HG03060 (cell line): ENCODE data around the gene PRKG1.

Experiments
- ATAC-seq: cut with Tn5 transposase; IDR thresholded peaks from one replicate; pipeline ENCODE4 v1.9.1; 2021; ENCODE audit warnings: low read depth, moderate number of reproducible peaks; ENCODE audit not compliant: unreplicated experiment

Gene PRKG1

DNA sequence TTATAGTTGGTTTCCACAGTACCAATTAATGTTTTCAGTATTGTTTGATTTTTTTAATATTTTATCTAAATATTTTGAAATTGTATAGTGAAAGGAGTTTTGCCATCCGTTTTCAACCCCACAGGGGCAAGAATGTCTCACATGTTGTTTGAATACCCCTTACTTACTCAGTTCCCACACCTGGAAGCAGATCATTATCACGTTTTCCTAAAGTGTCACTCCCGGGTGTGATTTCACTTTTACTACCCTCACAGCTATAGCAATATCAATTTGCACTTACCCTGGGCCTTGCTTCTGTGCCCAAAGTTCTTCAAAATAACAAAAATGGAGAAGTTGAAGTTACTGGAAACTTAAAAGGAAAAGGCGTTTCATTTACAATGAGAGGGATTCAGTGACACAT lies 397.0 kb downstream of the PRKG1 start:
- ATAC-seq = no peak

DNA sequence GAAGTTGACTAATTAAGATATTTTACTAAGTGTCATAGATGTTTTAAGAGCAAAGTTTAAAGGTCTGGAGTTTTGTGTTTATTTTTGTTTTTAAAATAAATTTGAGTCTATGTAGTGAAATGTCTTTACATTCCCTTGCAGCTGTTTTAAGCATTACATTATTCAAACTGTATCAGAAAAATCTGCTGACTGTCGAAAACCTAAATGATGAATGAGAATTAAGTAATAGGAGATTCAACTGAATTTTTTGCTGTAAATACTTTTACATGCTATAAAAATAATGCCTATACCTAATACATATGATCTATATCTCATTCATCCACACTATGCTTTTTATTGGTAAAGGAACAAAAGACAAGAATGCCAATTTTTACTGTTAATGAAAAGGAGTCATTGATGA lies 397.9 kb downstream of the PRKG1 start:
- ATAC-seq = no peak

GRCh38 chr10:51479711-51480110 lies 405.4 kb downstream of the PRKG1 start:
- no peak for ATAC-seq

GRCh38 chr10:51485668-51486067 lies 411.4 kb downstream of the PRKG1 start:
- no peak for ATAC-seq

- ATAC-seq = no peak
Measured at GRCh38 chr10:51487576-51487975, 413.3 kb downstream of the PRKG1 start.

- no peak for ATAC-seq
Measured at GRCh38 chr10:51488766-51489408, 414.6 kb downstream of the PRKG1 start.

GRCh38 chr10:51498424-51498823 lies 424.1 kb downstream of the PRKG1 start:
- no peak for ATAC-seq

GRCh38 chr10:51501396-51501795 lies 427.1 kb downstream of the PRKG1 start:
- ATAC-seq = no peak

GRCh38 chr10:51502124-51502523 lies 427.8 kb downstream of the PRKG1 start:
- no peak for ATAC-seq

GRCh38 chr10:51503378-51503777 lies 429.1 kb downstream of the PRKG1 start:
- ATAC-seq = no peak

DNA sequence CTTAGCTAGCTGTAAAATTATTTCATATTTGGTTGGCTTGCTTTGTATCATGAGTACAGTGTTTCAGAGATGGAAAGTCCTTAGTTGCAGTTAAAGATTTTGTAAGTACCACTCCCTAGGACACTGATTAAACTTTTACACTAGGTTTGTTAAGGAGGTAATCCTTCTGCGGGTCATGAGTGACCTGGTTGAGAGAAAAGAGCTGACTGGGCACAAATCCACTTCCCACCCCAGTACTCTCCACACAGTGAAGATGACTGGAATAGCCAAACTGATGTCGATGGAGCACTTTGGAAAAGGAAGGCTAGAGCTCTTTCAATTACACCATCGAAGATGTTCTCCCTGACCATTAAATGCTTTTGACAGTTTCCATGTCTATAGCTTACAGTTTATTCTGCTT lies 433.2 kb downstream of the PRKG1 start:
- no peak for ATAC-seq

DNA sequence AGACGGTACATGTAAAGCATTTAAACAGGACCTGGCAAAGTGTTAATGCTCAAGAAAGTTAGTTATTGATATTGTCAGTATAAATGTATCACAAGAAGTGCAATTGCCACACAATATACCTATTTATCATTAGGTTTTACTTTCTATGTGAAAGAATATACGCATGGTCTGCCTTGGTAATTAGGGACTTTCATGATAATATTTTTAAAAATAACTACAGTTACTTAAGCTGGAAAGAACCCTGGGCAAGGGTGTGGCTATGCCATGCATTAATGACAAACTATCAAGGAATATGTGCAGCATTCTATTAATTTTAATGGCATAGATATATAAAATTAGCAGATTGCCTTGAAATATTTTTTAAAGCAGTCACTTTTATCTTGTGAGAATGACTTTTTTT lies 433.9 kb downstream of the PRKG1 start:
- ATAC-seq = no peak

GRCh38 chr10:51510231-51510630 lies 435.9 kb downstream of the PRKG1 start:
- ATAC-seq = no peak

DNA sequence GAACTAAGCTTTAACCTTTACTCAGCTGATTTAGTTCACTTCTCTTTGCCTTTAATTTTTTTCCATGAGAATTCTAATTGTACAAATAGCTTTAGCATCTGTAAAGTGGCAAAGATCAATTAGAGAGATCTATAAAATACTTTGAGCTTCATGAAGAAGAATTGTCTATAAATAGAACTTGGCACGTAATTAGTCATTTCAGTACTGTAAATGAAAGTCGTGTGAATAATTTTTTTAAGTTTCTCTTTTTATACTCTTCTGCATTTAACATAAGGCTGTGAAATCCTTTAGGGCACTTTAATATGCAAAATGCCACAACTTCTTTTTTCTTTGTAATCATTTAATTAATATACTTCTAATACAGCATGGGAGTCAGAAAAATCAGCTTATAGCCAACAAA lies 447.3 kb downstream of the PRKG1 start:
- no peak for ATAC-seq

- no peak for ATAC-seq
Measured at GRCh38 chr10:51522858-51523257, 448.6 kb downstream of the PRKG1 start.

DNA sequence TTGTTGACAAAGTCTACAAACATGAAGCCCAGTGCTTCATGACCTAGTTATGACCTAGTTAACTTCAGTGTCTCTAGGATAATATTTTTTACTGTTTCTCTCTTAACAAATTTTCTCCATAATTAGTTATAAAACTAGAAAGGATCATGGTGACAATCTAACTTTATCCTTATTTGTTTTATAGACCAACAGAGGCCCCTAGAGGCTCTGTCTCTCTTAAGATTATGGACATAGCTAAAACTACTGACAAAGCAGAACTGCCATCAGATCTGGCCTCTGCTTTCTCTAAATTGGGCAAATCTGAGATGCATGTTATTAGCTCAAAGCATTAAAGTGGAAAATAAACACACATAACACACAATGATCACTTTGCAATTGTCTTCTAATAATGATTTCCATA lies 449.2 kb downstream of the PRKG1 start:
- no peak for ATAC-seq

GRCh38 chr10:51524041-51524440 lies 449.8 kb downstream of the PRKG1 start:
- no peak for ATAC-seq

DNA sequence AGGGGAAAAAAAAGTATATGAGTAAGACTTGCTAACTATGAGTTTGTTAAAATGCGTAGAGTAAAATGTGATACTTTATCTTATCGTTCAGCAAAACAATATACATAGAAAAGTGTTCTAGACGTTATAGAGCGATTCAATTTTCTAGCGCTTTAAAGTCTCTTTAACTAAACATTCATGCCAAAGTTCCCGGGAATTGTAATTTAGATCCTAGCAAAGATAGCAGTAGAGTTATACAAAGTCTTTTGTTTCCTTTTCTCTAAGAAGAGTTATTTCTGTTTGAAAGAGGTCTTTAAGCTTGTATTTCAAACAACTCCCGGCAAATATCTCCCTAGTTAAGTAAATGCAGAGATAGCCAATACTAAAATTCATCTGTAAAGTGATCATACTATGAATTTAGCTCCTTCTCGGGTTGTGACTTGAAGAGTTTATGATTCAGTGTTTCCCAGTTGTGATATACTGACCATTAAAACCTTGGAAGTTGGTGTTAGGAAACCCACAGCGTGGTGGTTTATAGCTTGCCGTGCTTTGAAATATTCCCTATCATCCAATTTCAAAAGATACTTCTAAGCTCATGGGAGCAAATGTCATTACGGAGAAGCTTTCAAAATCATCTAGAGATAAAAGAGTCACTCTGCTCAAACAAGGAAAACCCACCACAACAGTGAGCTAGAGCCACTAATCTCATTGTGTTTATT lies 453.4 kb downstream of the PRKG1 start:
- no peak for ATAC-seq

DNA sequence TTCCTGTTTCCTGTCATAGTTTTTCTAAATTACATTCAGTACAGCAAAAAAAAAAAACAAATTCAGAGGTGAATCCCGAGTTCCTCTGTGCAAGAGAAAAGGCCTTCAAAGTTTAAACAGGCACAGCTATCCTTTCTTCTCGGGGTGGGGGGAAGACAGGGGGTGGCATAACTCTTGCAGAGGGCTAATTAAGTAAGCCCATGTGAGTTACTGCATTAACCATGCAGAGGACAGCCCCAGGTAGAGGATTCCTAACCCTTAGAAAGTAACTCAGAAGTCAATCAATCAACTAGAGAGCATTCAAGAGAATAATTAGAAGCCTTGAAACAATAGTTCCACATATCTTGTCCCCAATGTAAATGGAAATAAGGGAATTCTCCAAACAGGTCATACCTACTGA lies 454.2 kb downstream of the PRKG1 start:
- no peak for ATAC-seq

- no peak for ATAC-seq
Measured at GRCh38 chr10:51530541-51530940, 456.3 kb downstream of the PRKG1 start.

GRCh38 chr10:51532044-51532443 lies 457.8 kb downstream of the PRKG1 start:
- no peak for ATAC-seq

DNA sequence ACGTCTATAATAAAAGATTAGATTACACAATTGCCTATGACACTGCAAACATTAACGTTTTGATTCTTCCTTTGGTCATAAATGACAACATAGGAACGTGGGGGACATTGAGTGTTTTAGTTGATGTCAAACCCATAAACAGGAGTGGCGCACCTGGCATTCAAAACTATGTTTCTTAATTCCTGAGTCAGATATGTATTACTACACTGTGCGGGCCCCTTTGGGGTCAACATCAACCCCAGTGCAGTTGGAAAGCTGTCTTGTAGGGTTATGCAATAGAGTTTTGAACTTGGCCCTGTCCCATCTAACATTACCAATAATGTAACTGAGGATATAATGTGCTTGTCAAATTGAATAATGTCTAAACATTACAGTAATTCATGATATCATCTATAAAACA lies 468.6 kb downstream of the PRKG1 start:
- no peak for ATAC-seq
